Rectal smooth muscle tissue (tissue), 1 donor: ENCODE measurements around the gene IRF2.
"Not testable (repeated sequence)": the region's sequence is repeated elsewhere in the genome, so short reads cannot be mapped to it uniquely, and the experiment has no call there.

ENCODE experiments used
- H3K27ac ChIP-seq: one replicate; pipeline ENCODE4 v1.7.0; 2013; ENCODE audit warnings: low read depth, low read length, inconsistent platforms
- H3K27me3 ChIP-seq: one replicate; pipeline ENCODE4 v1.7.0; 2013; ENCODE audit warnings: low read length; ENCODE audit not compliant: control insufficient read depth, insufficient read depth
- H3K36me3 ChIP-seq: one replicate; pipeline ENCODE4 v1.7.0; 2013; ENCODE audit warnings: low read length; ENCODE audit not compliant: control insufficient read depth, insufficient read depth
- H3K4me1 ChIP-seq: one replicate; pipeline ENCODE4 v1.7.0; 2013; ENCODE audit warnings: low read length; ENCODE audit not compliant: control insufficient read depth, insufficient read depth
- H3K4me3 ChIP-seq: one replicate; pipeline ENCODE4 v1.7.0; 2013; ENCODE audit warnings: low read length
- H3K9ac ChIP-seq: one replicate; pipeline ENCODE4 v1.7.0; 2013; ENCODE audit warnings: low read length

IRF2 gene

DNA sequence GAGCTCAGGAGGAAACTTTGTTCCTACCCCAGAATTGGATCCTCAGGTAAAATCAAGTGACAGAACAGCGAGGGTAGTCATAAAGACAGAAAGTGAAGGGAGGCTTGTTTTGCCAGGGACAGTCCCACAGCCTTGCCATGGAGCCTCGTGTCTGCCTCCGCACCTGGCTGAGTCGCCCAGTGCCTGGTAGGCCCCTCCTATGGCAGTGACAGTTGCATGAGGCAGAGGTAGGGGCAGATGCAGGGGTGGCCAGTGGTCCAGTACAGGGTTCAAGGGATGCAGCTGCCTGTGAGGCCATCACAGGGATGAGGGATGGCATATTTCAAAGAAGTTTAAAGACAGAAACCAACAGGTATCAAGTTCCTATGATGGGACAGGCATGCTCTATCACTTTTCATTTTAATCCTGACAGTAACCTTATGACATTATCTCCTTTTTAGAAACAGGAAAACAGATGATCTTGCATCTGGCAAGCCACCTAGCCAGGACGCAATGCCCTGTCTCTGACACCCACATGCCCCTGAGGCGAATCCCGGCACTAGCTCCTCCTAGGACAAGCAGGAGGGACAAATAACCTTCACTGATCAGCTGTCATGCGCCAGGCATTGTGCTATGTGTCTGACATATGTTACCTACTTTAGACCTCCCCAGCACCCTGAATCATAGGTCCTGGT lies 129.3 kb downstream of the IRF2 start:
- no peak overlapping the region for H3K27ac ChIP-seq
- H3K4me3 ChIP-seq, result no peak overlapping the region
- no peaks in the 10 kb centered on the region for H3K27me3 ChIP-seq
- no peaks in the 10 kb centered on the region for H3K36me3 ChIP-seq
- no peak overlapping the region for H3K9ac ChIP-seq
- H3K4me1 ChIP-seq, result no peaks in the 10 kb centered on the region

DNA sequence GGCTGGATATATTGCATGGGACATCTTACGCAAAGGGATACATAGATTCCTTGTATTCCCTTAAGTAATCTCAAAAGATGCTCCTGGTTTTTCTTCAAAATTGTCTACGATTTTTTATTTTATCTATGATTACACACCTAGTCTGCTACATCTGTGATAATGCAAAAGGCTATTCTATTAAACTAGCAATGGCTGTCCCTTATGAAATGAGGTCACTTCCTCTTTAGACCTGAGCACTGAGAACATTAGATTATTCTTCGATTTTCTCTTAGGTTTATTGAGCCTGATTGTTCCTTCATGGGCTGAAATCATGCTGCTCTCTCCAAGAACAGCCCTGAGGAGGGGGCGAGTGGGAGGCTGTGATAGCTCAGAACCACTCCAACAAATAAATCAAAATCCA lies 129.9 kb downstream of the IRF2 start:
- no peaks in the 10 kb centered on the region for H3K36me3 ChIP-seq
- H3K9ac ChIP-seq, result no peak overlapping the region
- no peaks in the 10 kb centered on the region for H3K27me3 ChIP-seq
- no peaks in the 10 kb centered on the region for H3K4me1 ChIP-seq
- H3K4me3 ChIP-seq, result no peak overlapping the region
- no peak overlapping the region for H3K27ac ChIP-seq

DNA sequence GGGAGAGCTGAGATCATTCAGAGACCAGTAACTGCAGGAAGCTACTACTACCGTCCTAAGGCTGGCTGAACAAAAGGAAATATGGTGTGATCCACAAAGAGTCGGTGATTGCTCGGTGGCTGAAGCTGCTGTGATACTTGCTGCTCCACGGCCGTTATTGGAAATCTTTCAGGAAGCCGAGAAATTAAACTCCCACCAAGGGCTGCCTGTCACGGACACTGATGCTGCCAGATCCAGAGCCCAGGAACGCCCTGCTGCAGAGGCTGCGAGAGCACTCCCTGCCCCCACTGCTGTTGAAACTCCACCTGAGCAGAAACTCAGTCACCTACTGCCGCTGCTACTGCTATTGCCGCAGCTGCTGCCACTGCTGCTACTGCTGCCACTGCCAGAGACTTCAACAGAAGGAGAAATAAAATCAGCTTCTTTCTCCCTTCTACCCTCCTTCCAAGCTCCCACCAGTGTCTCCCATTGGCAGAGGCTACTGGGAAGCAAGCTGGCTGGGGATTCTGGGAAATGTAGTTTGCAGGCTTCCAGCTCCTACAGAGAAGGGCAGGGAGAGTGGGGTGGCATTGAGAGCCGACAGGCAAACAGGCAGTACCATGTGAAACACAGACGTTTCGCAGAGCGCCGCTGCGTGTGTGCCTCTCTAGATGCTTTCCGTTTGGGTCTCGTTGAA lies 130.7 kb downstream of the IRF2 start:
- Histone ChIP-seq H3K4me1 (no peaks in the 10 kb centered on the region), H3K36me3 (no peaks in the 10 kb centered on the region), H3K27me3 (no peaks in the 10 kb centered on the region), H3K9ac (peak overlapping the region; percentile 59), H3K27ac (peak overlapping the region; percentile 69), H3K4me3 (peak overlapping the region; percentile 93)

DNA sequence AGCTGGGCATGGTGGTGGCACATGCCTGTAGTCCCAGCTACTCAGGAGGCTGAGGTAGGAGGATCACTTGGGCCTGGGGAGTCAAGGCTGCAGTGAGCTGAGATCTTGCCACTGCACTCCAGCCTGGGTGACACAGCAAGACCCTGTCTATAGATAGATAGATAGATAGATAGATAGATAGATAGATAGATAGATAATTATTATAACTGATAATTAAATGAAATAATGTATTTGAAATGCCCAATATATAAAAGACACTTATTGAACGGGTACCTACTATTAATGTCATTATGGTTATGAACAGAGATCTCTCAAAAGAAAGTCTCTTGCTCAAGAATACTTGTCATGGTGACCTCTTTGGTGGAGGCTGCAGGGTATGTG lies 131.5 kb downstream of the IRF2 start:
- not testable (repeated sequence) for H3K27ac ChIP-seq, H3K27me3 ChIP-seq, H3K4me1 ChIP-seq, H3K36me3 ChIP-seq, H3K9ac ChIP-seq
- peak overlapping the region; percentile 93 for H3K4me3 ChIP-seq

DNA sequence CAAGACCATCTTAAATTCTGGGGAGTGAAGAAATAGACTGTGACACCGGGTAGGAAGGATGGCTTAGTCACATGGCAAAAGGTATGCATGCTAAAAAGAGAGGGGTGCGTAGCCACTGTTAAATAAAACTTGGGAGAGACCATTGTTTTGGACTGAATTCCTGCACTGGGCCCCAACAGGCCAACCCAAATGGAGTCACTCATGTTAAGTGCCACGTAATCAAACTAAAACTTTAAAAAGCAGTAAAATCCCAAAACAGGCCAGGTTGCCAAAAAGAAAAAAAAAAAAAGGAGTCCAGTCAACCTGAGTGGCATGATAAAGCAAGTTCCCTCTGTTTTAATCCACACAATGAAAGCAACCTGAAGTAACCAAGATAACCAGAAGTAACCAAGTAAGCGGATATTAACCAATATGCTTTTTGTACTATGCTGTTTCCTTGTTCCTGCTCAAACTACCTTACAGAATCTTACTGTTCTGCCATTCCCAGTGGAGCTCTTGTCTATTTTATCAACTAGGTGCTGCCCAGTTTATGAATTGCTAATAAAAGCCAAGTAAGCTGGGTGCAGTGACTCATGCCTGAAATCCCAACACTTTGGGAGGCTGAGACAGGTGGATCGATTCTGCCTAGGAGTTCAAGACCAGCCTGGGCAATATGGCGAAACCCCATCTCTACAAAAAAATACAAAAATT lies 132.0 kb downstream of the IRF2 start:
- Histone ChIP-seq H3K27ac (no peak overlapping the region), H3K27me3 (no peaks in the 10 kb centered on the region), H3K9ac (no peak overlapping the region), H3K4me3 (no peak overlapping the region), H3K36me3 (no peaks in the 10 kb centered on the region), H3K4me1 (no peaks in the 10 kb centered on the region)

DNA sequence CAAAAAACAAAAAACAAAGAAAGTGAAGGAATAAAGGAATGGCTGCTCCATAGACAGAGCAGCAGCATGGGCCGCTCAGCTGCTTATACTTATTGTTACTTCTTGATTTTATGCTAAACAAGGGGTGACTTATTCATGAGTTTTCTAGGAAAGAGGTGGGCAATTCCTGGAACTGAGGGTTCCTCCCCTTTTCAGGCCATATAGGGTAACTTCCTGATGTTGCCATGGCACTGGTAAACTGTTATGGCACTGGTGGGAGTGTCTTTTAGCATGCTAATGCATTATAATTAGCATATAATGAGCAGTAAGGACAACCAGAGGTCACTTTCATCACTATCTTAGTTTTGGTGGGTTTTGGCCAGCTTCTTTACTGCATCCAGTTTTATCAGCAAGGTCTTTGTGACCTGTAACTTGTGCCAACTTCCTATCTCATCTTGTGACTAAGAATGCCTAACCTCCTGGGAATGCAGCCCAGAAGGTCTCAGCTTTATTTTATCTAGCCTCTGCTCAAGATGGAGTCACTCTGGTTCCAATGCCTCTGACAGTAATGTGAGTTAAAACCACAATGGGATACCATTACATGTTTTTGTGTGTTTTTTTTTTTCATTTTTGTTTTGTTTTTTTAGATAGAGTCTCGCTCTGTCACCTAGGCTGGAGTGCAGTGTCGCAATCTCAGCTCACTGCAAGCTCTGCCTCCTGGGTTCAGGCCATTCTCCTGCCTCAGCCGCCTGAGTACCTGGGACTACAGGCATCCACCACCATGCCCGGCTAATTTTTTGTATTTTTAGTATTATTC lies 134.8 kb downstream of the IRF2 start:
- not testable (repeated sequence) for H3K27me3 ChIP-seq, H3K4me3 ChIP-seq, H3K27ac ChIP-seq, H3K36me3 ChIP-seq, H3K4me1 ChIP-seq, H3K9ac ChIP-seq

DNA sequence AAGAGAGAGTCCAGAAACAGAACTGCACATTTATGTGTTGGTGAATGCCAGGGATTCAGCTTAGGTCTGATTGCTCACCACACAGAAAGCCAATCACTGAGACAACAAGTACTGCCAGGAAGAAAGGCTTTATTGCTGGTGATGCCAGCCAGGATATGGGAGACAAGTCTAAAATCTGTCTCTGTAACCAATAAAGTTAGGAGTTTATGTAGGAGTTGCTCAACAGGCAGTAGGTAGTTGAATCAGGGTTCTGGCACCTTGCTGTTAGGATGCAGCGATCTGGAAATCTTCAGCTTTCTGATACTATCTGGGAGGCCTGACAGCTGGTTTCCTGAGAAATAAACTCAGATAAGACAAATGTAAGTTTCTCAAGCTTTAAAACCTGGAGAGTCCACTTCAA lies 136.4 kb downstream of the IRF2 start:
- no peaks in the 10 kb centered on the region for H3K4me1 ChIP-seq
- H3K36me3 ChIP-seq, result no peaks in the 10 kb centered on the region
- no peak overlapping the region for H3K4me3 ChIP-seq
- H3K9ac ChIP-seq, result no peak overlapping the region
- no peaks in the 10 kb centered on the region for H3K27me3 ChIP-seq
- no peak overlapping the region for H3K27ac ChIP-seq
